HCEC 1CT (cell line): Measurements from ENCODE around the gene GAS2L1.

Experiments
- DNase-seq: peaks from one replicate; pipeline ENCODE4 v3.0.0-alpha.2; 2017

Gene GAS2L1

DNA sequence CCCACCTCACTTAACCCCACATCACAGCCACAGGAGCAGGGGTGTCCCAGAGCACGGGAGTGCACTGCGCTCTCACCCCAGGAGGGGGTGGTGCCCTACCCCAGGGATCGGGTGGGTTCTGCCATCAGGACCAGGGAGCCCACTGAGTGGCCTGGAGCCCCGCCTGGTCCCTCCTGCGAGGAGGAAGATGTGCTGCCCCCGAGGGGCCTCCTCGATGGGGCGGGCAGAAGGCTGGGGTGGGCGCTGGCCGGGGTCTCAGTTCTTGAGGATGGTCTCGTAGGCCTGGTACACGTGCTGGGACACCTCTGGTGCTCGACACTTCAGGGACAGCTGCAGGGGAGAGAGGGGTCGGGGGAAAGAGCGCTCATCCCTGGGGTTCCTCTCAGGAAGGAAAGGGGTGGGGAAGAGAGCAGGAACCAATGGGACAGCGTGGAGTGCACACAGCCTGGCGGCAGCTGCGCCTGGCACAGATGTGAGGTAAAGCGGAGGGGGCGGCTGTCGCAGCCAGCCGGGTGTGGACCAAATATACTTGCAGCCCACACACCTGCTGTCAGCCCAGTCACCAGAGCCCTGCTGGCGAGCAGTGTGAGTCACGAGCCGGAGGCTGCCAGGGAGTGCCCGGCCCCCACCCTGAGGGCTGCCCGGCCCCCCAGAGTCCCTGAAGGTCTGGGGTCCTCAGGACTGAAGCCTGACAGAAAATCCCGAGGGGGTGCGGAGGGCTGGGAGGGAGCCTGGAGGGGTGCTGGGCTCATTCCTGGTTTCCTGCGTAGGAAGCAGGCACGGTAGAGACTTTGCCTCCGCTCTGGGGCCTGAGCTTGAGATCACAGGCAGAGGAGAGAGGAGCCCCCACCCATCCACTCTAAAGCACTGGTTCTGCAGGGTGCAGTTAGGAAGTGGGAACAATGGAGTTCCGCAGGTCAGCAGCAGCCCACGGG is 22.4 kb downstream of the GAS2L1 start:
- no peak for DNase-seq

DNA sequence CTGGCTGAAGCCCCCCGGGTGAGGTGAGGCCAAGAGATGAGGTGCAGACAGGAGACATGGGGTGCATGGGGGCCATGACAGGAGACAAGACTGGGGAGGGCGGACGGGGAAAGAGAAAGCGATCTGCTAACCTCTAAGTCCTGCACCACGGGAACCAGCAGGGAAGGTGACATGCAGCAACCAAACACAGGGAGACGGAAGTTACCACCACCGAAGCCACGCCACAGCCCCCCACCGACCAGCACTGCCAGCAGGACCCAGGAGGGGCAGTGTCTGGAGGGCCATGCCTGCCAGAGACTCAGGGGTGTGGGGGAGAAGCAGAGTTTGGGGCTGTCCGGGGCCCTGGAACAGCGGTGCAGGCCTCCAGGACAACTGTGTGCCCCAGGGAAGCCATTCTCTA is 23.1 kb downstream of the GAS2L1 start:
- DNase-seq, result no peak

DNA sequence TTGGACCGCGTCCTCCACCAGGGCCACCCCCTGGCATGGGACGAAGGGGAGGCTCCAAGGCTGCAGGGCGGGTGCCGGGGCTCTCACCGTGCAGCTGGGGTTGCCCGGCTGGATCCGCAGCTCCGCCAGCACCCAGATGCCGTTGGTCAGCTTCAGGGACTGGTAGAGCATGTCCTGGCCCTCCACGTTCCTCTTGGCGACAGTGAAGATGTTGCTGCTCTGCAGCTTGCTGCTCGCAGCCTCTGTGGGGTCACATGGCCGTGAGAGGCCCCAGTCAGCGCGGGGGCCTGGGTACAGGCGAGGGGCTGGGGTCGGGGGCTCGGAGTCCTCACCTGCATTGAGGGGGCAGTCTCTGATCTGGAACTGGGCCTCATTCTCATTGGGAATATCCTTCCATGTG is 23.8 kb downstream of the GAS2L1 start:
- no peak for DNase-seq

DNA sequence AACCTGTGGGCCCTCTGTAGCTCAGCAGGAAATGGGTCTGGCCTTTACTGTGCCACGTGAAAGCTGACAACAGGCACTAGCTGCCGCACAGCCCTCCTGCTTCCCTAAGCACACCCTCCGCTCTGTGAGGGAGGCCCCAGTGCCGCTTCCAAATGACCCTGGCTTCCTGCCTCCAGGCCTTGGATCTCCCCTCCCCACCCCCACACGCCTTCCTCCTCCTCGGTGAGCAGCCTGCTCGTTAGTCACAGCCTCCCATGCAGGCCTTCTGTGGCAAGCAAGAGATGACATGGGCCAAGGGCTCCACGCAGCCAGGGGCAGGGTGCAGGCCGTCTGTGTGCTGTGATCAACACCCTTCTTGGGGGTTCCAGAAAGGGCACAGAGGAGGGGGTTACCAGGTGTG is 24.3 kb downstream of the GAS2L1 start:
- DNase-seq, result no peak

DNA sequence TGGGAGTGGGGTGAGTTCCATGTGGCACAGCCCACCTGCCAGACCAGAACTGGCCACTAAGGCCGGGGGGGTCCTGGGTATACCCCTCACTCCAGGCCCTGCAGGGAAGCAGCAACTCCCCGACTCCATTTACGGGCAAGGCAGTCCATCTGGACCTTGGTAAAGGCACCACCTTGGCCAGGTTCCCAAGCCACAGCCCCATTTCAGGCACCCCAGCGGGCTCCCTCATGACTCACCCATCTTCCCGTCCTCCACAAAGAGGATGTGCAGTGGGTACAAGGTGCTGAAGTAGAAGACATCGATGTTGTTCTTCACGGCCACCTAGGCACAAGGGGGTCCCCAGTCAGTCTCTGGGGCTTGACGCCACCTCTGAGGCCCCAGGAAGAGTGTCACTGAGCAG is 24.8 kb downstream of the GAS2L1 start:
- no peak for DNase-seq

DNA sequence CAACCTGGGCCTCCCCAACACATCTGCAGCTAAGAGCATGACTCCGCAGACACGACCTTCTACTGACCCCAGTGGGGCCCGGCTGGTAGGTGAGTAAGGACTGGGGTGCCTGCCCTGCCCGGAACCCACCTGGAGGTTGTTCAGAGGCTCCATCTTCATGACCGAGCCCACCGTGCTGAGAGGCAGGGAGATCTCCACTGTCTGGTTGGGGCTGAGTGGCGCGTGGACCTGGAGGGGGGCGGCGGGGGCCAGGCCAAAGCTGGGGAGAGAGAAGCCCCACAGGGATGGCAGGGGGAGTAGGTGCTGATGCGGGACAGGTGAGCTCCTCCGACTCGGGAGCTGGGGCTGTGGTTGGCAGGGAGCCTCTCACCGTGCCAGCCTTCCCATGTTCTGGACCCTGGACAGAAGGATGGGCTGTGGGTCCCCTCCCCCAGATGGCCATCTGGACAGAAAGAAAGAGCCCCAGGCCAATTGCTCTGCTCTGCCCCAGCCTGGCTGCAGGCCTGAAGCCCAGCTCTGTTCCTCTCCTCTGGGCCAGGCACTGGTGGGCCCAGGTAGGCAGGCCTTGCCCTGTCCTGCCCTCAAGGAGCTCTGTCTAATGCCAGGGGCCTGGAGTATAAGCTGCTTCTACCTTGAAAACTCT is 25.3 kb downstream of the GAS2L1 start:
- DNase-seq, result no peak

DNA sequence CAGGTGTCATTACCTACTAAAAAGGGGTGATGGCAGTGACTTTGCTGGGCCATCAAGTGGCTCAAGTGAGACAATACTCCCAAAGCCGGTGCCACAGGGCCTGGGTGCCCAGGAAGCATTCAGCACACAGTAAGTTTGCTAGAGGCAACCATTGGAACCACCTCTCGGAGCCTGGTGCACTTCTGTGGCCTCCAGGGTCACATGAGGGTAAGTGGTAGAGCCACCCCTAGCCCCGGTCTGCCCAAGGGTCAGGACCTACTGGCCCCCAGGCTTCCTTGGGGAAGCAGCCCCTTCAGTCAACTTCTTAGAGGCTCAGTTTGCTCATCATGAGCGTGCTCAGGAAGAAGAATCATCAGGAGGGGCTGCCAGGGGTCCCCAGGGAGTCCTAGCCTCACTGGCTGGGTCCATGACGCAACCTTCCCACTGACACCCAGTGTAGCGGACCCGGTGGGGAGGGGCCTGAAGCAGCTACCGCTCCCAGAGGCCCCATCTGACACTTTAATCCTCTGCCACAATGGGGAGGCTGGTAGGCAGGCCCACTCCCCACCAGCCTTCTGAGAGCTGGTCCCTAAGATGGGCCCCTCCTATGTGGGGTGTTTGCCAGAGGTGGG is 26.5 kb downstream of the GAS2L1 start:
- no peak for DNase-seq

DNA sequence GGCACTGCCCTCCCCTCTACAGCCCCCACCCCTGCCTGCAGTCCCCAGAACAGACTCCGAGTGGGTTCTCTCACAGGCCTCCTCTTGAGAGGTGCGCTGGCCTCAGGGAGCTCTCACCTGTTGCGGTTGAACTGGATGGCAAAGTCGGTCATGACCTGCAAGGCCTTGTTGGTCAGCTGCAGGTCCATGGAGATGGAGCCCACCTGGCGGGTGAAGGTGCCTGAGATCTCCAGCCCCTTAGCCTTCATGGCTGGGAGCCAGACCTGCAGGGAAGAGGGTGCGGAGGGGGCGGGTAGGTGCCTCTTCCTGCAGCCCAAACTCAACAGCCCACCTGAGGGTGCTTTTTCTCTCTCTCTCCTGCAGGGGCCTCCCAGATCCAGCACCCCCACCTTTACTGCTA is 27.7 kb downstream of the GAS2L1 start:
- DNase-seq, result no peak

DNA sequence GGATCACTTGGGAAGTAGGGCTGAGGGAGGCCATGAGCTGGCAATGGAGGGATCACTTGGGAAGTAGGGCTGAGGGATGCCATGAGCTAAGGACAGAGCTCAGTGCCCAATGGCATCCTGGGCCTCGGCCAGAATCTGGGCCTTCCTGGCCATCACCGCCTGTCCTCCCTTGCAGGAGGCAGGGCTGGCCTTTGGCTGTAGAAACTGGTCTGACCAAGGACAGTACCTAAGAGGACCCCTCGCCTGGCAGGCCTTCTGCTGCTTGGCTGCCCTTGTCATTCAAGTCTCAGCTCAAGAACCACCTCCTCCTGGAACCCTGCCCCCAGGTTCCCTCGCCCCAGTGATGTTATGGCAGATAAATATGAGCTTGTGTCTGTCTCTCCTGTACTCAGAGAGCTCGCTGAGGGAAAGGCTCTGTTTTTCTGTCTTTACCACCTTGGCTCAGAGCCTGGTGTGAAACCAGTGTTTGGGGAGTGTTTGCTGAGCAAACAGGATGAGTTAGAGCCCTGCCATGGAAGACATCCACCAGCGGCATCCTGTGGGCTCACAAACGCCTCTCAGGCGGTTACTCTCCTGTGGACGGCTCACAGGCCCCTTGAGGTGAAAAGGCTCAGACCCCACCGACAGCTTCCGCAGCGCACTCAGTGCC is 28.4 kb downstream of the GAS2L1 start:
- DNase-seq, result no peak

DNA sequence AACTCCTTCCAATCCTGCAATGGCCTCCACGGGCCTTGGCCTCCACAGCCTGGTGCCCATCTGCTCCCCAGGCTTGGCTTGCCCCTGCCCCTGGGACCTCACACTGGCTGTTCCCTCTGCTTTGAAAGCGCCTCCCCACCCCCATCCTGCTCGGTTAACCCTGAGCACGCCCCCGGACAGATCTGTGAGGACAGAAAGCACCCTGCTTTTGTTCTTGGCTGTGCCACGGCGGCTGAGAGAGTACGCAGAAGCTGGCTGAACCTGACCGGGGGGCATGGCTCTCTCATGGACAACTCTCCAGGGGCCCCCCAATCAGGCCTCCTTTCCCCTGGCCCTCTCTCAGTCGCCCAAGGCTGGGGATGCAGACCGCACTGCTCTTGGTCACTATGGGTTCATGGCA is 29.2 kb downstream of the GAS2L1 start:
- DNase-seq, result no peak

DNA sequence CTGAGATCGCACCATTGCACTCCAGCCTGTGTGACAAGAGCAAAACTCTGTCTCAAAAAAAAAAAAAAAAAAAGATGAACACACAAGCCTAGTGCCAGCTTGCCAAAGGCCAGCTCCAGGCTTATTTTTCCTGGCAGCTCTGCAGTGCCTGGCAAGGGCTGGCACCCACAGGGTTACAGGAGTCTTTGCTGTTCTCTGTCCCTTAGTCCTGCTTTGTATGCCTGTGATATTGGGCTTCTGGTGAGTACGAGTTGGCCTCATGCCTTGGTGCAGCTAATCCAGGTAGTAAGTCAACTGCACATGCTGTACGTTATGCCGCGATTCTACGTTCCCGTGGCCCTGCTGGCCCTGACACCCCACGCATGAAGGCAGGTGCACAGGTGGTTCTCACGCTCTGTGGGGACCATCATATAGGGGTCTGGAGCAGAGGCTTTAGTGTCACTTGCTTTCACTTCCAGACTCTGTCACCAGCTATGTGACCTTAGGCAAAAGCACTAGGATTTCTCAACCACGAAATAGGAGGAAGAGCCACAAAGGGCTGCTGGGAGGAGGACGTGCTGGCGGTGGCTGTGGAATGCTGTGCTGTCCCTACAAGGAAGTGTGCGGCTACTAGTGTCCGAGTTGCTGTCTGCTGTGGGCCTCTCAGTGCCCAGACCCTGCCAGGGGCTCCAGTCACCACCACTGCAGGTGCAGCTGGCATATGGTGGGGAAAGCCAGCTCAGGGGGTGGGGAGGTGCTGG is 30.5 kb downstream of the GAS2L1 start:
- DNase-seq, result no peak

DNA sequence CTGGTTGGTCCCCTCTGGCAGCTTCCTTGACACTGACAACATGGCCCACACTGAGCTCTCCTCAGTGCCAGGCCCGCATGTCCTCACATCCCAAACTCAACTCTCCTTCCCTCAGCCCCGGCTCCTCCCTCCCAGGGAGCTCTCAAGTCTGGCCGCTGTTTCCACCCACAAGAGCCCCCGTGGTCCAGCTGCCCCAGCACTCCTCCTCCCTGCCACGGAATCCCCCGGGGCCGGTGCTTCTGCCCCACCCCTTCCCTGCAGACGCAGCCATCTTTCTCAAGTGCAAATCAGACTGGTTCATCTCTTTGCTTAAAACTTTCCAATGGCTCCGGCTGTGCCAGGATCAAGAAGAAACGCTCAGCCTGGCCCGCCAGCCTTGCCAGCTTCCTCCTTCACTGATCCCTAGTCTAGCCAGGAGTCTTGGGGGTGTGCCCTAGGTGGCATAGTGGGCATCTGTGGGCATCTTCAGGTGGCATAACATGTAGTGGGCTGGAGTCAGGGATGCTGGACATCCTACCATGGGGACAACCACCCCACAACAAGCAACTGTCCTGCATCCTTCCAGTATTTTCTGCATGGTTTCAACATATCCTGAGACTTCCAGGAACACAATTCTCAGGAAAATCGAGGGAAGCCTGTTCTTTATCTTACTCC is 31.3 kb downstream of the GAS2L1 start:
- no peak for DNase-seq

DNA sequence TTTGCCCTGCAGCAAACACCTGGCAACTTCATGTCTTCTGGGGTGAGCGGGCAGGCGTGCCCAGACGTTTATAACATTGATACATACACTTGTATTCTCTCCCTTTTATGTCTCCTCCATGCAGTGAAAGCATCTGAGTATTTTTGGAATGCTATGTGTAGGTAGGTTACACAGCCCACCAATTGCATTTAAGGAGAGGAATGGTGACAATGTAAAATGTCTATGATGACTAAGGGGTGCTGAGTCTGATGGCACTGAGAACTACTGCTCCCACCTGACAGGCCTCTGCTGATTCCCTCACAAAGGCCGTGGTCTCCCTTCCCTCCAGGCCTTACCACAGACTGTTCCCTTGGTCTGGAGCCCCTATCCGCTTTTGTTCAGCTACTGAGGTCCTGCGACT is 31.9 kb downstream of the GAS2L1 start:
- no peak for DNase-seq

DNA sequence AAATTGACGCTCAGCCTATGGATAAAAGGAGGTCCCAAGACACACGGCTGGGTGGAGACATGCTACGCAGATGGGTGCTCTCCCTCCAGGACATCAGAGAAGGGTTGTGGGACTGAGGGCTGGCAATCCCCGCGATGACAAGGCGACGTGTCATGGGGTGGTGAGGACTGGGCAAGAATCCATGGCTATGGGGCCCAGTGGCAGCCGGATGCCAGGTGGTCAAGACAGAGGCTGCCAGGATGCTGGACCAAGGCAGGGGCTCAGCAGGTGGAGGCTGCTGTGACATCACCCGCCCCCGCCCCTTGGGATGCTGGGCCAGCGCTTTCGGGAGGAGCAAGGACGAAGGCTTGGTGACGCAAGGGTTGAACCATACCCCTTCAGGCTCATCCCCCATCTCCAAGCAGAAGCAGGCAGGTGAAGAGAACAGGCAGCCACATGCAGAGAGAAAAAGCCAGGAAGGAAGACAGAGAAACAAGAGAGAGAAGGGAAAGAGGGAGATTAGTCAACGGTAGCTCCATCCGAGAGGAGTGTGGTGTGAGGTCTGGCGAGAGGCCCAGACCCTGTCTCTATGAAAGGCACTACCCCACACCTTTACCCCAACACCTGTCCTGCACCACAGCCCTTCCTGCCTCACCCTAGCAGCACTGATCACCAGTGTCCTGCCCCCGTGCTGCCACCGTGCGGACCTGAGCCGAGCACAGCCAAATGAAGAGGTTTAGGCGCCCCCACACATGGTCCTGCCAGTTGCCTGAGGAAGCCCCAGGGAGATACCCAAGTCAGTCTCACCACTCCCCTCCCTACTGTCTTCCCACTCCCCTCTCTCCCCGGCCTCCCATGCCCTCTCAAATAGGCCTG is 33.2 kb downstream of the GAS2L1 start:
- no peak for DNase-seq

DNA sequence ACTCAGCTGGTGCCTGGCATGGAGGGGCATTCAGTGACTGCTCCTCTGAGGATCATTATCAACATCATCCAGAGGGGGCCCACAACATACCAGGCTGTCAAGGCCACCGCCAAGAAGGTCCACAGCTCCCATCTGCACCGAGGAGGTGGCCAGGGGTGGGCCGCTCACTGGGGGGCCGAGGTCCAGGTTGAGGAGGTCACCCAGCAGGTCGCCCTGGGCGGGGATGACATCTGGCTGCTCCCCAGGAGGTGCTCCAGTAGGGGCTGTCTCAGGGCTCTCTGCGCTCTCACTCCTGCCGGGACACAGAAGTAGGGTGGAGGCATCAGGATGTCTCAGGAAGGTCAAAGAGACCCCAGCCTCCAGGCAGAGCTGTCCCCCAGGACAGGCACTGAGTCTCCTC is 34.1 kb downstream of the GAS2L1 start:
- no peak for DNase-seq

DNA sequence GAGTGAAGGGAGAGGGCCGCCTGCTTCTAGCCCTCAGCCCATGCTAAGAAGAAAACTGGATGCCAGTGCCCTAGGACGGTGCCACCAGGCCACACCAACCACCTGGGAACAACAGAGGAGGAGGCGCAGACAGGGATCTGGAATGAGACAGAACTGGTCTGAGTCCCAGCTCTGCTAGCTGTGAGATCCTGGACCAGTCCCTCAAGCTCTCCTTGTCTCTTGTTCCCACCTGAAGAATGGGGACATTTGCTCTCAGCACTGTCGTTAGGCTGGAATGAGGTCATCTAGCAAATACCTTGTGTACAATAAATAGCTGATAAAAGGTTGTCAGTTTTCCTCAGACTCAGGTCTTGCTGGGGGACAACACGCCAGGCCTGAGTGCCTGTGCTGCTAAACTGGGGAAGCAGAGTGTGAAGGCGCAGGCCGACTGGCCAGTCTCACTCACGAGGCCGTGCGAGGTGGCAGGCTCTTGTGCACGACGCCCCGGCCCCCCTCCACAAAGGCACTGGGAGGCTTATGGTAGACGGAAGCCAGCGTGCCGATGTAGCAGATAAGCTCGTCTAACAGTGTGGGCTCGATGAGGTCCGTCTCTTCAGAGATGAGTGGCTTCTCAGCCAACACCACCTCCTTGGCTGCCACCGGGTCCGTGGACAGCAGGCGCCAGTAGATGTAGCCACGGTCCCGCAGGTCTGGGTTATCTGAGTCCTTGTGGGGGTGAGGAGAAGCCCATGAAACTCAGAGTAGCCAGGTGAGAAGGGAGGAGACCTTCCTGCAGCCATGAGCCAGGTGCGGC is 34.8 kb downstream of the GAS2L1 start:
- DNase-seq, result no peak

DNA sequence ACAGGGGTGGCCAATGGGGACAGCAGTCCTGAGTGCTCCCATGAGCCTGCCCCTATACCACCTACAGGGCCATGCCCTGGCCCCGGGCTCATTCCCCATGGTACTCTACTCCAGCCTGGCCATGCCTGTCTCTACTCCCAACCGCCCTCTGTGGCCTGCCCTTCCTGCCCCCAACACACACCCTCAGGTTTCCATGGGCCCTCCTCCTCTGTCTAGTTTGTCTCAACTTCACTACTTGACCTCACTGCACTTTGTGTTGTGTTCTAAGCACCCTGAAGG is 35.3 kb downstream of the GAS2L1 start:
- no peak for DNase-seq

DNA sequence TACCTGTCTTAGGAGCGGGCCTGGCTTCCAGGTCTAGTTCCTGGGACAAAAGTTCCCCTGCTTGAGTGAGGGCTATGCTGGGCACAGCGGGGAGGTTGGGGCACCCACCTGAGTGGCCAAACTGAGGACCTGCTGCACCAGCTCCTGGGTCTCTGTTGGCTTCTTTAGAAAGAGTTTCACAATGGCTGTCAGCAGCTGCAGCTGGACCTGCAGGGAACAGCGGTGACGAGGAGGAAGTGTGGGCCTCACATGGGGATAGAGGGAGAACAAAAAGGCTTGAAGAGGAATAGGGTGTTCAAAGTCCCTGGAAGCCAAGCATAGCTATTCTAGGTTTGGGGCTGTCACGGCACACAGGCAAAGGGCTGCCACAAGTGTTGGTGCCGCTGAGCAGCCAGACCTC is 35.7 kb downstream of the GAS2L1 start:
- DNase-seq, result no peak

DNA sequence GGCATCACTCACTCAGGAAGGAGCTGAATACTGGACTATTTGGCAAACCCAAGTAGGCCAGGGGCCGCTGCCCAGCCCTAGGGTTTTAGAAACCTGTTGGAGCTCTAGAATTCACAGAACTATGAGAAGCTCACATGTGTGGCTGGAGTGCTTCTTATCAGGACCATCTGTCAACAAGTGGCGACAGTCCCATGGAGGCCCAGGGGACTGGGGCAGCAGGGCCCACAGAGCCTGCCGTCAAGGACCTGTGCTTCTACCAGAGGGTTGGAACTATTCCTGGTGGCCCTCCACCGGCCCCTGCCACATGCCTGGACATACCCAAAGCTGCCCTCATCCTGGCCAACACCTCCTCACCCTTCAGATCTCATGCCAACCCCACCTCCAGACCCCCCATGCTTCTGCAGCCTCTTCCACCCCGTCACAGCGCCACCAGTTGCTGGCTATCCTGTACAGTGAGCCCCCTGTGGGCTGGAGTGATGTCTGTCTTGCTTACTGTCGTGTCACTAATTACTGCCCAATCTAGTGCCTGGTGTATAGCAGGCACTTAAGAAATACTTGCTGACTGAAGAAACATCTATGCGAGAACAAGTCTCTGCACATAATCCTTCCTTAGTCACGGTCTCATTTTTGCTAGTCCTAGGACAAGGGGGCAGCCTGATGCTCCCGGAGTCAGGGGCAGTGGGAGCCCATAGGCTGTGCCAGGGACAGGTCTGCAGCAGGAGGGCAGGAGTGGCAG is 36.3 kb downstream of the GAS2L1 start:
- no peak for DNase-seq

DNA sequence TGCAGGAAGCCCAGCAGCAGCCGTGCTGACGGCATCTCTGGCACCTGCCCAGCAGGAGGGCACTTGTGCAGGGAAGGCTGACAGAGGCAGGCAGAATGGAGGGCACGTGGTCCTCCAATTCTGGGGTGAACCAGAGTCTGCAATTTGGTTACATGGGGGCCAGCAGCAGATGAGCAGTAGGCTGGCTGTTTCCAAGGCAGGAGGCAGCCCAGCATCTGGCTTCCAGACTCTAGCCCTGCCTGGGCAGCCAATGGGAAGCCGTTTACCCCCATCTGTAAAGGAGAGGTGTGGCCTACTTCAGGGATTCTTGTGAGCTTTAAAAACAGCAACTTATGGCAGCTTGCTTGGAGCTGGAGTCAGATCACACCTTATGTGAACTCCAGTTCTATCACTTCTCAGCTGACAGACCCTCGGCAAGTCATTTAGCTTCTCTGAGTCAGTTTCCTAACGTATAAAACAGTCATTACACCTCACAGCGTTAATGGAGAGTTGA is 36.9 kb downstream of the GAS2L1 start:
- DNase-seq, result no peak
